Measurements from ENCODE around the gene PLEKHA8.

Gene PLEKHA8

DNA sequence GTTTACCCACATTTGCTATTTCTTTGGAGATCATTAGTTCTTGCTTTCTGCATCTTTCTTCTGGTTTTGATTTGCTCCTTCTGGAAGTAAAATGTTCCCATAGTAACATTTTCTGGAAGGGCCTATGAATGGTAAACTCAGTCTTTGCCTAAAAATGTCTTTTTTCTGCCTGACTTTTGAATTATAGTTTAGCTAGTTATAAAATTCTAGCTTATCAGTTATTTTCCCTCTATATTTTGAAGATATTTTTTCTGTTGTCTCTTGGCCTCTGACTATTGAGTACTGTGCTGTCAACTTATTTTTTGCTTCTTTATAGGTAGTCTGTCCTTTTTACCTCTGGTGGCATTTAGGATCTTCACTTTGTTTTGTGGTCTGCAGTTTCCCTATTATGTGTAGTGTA, 84.9 kb downstream of the PLEKHA8 start:
- ATAC-seq: no peak

DNA sequence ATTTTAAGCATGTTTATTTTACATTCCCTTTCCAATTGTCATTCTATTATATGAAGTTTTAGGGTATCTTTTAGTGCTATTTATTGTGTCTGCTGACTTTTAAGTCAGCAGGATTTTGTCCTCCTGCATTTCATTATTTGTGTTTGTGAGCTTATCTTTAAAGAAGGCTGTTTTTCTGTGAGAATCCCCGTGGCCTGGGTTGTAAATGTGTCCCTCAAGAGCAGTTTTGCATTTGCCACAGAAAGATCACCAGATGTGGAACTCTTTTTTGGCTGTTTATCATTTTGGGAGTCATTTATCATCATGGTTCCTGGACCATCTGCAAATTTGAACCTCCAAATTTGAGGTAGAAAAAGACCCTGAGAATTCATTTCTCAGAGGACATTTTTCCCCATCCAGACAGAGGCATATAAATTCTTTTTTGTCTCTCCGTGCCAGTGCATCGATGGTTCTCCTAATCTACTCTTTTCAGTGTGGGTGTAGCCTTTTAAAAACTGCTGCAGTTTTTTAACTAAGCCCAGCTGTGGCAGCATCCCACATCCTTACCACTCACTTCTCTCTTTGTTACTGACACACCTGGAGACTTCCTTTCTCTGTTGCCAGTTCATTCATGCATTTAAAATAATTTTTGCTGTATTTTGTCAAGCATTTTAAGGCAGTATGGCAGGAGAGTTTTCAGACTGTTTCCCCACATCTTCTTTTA, 86.5 kb downstream of the PLEKHA8 start:
- ATAC-seq: no peak

DNA sequence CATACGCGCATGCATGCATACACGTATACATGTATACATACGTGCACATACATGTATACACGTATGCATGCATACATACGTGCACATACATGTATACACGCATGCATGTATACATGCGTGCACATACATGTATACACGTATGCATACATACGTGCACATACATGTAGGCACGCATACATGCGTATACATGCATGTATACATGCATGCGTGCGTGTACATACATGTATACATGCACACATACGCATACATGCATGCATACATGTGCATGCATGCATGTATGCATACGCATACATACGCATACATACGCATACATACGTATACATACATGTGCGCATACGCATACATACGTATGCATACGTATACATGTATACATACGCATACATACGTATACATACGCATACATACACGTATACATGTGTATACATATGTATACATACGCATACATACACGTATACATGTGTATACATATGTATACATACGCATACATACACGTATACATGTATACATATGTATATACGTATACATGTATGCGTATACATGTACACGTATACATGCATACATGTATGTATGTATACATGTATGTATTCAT, 87.6 kb downstream of the PLEKHA8 start:
- no peak for ATAC-seq

- no peak for ATAC-seq
Observed at GRCh38 chr7:30116771-30117170, 88.6 kb downstream of the PLEKHA8 start.

DNA sequence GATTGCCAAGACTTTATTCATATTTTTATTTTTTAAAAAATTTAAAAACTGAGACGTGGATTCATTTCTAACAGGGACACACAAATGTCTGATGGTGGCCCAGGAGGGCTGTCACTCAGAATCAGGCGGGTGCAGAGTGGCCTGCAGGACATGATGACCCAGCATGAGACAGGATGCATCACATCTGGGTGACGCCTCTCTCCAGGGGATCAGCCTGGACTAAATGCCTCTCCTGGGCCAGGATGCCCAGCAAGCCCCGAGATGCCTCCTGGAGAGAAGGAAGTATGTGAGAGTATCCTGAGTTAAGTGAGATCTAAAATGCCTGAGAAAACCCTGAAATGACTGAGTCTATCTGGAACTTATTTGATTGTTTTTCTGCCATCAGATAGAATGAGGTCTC, 89.7 kb downstream of the PLEKHA8 start:
- ATAC-seq: no peak

DNA sequence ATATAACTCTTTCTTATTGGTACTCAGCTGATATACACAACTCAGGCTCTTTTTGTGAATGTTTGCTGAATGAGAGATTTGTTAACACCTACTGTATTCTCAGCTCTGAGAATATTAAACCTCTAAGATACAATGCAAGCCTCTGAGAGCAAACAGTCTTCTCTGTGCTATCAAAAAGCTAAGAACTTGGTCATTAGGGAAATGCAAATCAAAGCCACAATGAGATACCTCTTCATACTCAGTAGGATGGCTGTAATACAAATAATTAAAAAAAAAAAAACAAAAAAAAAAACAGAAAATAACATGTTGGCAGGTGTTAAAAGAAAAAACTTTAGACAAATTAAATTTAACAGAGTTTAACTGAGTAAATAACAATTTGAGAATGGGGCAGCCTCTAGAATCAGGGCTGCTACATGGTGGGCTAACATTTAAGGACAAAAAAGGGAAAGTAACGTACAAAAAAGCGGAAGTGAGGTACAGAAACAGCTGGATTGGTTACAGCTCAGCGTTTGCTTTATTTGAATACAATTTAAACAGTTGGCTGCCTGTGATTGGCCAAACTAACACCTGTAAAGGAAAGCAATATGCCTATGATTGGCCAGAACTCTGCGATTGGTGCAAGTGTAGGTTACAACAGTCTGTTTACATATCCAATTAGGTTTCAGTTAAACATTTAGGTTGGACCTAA, 91.8 kb downstream of the PLEKHA8 start:
- ATAC-seq: no peak

- ATAC-seq: no peak
Observed at GRCh38 chr7:30133736-30134610, 105.8 kb downstream of the PLEKHA8 start.

DNA sequence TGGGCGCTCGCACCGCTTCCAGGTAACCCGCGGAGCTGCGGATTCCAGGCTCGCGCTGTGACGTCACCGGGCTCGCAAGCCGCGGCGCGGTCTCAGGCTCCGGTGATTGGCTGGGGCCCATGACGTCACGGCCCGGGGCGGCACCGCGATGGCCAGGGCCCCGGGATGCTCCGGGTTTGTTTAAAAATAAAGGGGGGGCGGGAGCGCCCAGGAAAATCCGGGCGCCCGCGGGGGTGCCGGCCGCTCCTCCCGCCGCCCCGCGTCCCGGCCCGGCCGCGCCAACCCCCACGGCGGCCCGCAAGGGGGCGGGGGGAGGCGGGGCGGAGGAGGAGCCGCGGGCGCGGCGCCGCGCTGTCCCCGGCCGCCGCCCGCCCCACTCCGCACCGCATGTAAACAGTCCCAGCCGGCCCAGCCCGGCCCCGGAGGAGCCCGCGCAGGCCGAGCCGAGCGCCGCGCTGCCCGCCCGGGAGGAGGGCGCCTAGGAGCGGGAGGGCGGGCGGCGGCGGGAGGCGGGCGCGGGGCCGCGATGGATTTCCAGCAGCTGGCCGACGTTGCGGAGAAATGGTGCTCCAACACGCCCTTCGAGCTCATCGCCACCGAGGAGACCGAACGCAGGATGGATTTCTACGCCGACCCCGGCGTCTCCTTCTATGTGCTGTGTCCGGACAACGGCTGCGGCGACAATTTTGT, 106.5 kb downstream of the PLEKHA8 start, which contains the start of gene MTURN:
Gene MTURN (plus strand): TSS at position 376 of the 690 bp plus-strand sequence. CDS start 151 bp downstream, at position 527.
- peak; percentile 81 to 86 for ATAC-seq

DNA sequence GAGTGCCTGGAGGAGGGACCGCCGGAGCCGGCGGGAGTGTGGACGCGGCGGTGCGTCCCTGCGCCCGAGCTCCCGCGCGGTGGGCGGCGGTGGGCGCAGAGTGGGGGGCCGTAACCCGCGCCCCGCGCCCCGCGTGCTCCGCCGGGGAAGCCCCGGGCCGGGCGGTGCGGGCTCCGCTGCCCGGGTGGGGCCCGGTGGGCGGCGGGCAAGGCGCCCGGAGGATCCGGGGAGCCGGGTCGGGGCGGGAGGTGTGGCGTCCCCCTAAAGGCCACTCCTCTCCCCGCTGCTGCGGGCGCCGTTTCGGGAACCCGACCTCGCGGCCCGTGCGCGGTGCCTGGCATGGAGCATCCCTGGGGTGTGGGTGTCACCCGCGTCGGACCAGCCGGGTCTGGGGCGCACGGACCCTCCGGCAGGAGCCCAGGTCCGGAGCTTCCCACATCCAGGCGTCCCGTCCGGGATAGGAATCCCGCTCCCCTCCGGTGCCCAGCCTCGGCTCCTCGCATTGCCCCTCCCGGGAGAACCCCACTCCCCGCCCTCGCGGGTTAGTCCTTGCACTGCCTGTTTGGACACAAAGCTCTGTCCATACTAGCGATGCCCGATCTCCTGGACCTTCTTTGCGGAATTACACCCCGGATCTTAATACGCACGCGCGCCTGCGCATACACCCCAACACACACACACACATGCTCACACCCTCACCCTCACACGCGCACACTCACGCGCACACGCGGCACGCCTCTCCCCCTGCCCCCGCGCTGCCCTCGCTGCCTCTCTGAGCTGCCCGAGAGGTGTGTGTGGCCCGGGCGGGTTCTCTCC, 107.3 kb downstream of the PLEKHA8 start:
- peak; percentile 39 to 46 for ATAC-seq

- ATAC-seq: no peak
Observed at GRCh38 chr7:30136117-30136731, 108.0 kb downstream of the PLEKHA8 start.

- no peak for ATAC-seq
Observed at GRCh38 chr7:30136743-30137485, 108.7 kb downstream of the PLEKHA8 start.

- no peak for ATAC-seq
Observed at GRCh38 chr7:30139836-30140384, 111.7 kb downstream of the PLEKHA8 start.

- ATAC-seq: no peak
Observed at GRCh38 chr7:30140456-30140855, 112.2 kb downstream of the PLEKHA8 start.

DNA sequence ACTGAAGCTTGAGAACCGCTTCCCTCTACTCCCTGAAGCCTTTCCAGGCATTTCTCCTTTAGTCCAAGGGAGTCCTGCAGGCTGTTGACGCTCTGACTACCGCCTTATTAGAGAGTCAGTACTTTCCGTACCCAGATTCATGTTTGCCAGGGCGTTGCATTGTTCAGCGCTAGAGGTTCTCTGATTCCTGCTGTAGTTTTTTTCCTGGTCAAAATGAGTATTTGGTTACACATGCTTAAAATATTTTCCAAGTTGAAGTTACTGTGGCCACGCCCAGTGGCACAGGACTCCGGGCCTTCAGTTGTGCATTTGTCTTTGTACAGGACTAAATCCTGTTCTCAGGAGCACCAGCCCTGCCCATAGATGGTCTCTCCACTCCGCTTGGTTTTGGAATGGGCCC, 114.5 kb downstream of the PLEKHA8 start:
- ATAC-seq: no peak

GRCh38 chr7:30143748-30144251, 115.6 kb downstream of the PLEKHA8 start:
- peak; percentile 63 to 71 for ATAC-seq

- ATAC-seq: no peak
Observed at GRCh38 chr7:30144657-30145306, 116.6 kb downstream of the PLEKHA8 start.

- no peak for ATAC-seq
Observed at GRCh38 chr7:30145426-30145970, 117.3 kb downstream of the PLEKHA8 start.

DNA sequence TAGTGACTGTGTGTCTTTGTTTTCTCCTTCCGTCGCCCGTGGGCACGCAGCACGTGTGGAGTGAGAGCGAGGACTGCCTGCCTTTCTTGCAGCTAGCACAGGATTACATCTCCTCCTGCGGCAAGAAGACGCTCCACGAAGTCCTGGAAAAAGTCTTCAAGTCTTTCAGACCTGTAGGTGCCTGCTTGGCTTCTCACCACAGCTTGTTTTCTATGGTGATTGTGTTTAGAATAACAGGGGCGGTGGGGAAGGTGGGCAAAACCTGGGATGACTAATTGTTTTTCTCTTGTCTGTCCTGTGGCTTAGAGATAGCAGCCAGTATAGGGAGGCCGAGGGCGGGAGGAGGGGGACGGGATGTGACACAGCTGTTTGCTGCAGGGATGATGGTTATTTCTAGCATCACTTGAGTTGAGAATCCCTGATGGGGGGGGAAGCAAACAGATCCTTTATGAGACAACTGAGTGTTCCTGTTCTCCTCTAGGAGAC, 118.0 kb downstream of the PLEKHA8 start:
- ATAC-seq: no peak

GRCh38 chr7:30147223-30147622, 119.0 kb downstream of the PLEKHA8 start:
- ATAC-seq: no peak

All from activated CD4-positive, CD25-positive, alpha-beta regulatory T cell treated with anti-CD3 and anti-CD28 coated beads, Interleukin-2, amount 50 U/mL, for 24 hours (primary cell).